Measurements from ENCODE around the gene NECAB2.

NECAB2 gene

DNA sequence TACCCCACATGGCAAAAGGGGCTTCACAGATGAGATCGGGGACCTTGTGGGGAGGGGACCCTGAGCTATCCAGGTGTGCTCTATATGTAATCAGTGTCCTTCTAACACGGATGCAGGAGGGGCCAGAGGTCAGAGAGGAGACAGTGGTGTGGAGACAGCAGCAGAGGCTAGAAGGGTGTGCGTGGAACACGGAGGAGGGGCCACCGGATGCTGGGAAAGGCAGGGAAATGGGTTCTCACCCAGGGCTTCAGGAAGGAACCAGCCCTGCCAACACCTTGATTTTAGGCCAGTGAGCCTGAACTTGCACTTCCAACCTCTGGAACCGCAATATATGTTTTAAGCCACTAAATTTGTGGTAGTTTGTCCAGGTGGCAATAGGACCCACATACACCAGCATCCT lies 79.2 kb downstream of the NECAB2 start:
- no peak for DNase-seq

- DNase-seq = no peak
Measured at GRCh38 chr16:84047626-84048025, 79.6 kb downstream of the NECAB2 start.

GRCh38 chr16:84048270-84048669 lies 80.2 kb downstream of the NECAB2 start:
- no peak for DNase-seq

- DNase-seq = no peak
Measured at GRCh38 chr16:84048871-84049270, 80.8 kb downstream of the NECAB2 start.

DNA sequence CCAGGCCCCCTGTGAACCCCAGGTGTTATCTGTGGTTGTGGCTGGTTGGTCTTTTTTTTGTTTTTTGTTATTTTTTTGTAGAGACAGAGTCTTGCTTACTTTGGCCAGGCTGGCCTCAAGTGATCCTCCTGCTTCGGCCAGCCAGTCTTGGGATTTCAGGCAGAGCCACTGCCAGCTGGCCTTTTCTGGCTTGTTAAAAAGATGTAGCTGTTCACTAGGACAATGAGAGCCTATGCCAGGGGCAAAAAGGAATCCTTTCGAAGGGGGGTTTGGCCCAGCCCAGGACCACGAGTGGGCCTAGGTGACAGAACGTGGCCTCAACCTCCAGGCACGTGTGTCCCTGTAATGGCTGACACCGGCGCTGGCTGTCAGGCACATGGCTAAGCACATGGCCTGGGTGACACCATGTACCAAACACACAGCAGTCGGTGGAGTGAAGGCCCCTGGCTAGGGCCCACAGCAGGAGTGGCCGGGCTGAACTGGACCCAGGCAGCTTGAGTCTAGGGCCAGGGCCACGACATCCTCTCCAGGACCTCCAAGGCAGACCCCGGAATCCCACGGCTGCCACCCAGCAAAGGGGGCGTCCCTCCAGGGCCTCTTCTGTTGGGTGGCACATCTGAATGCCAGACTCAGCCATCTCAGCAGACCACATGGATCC lies 81.5 kb downstream of the NECAB2 start:
- DNase-seq = no peak

DNA sequence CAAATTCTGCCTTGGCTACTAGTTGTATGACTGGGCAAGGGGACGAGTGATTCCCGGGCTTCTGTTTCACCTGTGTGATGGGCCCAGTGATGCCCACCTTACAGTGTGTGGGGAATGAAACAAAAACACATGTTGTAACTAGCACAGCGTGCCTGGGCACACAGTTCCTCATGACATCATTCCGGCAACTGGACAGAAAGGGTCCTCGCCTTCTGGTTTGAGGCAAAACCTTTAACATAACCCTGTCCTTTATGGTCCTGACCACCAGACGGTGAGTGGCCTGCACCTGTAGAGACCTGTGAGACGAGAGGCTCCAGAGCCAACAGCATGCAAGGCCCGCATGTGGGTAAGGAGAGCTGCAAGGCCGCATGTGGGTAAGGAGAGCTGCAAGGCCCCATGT lies 82.3 kb downstream of the NECAB2 start:
- DNase-seq = no peak

DNA sequence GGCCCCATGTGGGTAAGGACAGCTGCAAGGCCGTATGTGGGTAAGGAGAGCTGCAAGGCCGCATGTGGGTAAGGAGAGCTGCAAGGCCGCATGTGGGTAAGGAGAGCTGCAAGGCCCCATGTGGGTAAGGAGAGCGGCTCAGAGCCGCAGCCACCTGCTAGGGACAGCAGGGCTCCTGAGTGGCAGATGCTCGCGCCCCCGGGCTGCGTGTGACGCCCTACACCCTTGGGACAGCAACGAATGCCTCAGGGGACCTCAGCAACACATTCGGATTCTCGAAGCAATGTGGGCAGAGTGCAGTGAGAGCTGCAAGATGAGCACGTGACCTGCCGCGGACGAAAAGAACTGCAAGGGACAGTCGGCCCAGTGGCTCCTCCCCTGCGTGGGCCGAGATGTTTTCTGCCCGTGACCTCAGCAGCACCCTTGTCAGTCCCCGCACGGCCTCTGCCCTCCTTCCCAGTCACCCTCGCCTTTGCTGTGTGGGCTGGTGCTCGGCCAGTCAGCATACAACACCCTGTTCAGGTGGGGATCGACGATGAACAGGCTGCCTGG lies 84.1 kb downstream of the NECAB2 start:
- DNase-seq = no peak

All from AML-193 (cell line).